GM10847 (cell line): ENCODE measurements around the gene H1-8.

ENCODE experiments used
- POLR2A ChIP-seq: IDR thresholded peaks from 2 replicates; pipeline ENCODE4 v1.6.1; 2011; ENCODE audit not compliant: insufficient read length; ENCODE audit errors: extremely low read depth

Gene H1-8

DNA sequence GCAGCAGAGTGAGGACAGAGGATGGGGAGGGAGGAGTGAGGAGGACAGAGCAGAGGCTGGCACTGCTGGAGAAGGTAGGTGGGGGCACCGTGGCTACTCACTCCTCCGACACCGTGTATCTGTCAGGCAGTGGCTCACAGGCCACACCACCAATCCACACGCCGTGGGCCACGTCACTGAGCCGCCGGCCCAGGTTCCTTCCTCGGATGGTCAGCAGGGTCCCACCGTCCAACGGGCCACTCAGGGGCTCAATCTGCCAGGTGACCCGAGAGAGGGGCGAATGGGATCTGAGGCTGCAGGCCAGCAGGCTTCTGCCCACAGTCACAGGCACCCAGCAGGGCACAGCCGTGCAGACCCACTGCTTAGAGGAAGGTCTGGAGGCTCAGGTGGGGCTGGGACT is 30.5 kb downstream of the H1-8 start:
- no peak for TF ChIP-seq POLR2A

DNA sequence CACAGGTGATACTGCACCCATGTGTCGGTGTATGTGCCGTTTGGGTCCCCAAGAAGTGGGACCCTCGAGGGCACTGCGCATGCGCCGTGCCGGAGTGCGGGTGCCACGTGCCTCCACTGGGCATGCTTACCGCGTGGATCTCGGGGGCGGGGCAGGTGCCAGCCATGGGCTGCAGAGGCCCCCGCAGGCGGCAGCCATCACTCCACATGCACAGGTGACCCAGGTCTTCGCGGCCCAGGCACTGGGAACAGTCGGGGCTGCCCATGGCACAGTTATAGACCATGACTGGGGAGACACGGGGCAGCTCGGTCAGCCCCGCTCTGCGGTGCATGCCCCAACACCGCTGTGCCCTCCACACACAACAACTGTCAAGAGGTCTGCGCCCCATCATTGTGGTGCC is 31.2 kb downstream of the H1-8 start:
- TF ChIP-seq POLR2A: no peak

DNA sequence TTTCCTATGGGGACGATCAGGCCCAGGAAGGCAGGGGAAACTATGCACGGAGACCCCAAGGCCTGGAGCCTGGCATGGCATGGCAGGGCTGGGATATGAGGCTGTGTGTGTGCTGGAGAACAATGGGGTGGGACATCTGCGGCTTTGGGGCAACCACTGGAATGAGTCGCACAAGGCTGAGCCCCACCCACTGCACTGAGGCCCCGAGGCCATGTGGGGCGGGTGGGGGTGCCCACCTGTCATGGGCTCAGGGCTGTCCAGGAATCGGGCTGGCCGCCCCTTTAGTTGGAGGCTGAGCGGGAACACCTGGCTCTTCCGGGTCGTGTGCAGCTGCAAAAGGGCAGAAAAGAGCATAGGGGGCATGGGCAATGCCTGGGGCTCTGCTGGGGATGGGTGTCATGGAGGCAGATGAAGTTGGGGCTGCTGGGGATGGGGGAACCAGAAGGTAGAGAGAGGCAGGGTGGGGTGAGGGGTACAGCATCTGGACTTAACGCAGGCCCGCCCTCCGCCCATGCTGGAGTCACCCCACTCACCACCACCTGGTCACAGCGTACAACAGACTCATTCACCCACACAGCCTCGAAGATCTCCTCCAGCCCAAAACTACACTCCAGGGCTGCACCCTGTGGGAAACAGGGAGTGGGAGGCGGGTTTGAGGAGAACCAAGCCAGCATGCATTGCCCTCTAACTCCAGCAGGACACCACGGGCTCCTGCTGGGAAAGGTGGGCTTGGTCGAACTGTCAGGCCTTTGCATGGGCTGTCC is 32.4 kb downstream of the H1-8 start:
- no peak for TF ChIP-seq POLR2A

DNA sequence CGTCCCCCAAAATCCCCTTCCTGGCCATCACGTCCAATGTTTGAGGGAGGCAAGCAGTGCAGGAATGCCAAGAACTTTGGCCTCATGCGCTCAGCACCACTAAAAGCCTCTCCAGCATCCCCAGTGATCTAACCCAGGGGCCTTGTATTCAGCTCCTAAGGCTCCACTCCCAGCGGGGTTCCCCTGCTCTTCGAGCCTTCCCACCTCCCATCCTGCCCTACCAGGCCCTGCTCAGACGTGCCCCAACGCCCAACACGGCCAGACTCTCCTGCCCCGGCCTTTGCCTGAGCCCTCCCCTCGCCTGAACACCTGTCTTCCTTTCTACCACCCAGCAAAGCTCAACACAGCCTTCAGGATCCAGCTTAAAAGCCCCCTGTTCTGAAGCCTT is 33.0 kb downstream of the H1-8 start:
- no peak for TF ChIP-seq POLR2A

DNA sequence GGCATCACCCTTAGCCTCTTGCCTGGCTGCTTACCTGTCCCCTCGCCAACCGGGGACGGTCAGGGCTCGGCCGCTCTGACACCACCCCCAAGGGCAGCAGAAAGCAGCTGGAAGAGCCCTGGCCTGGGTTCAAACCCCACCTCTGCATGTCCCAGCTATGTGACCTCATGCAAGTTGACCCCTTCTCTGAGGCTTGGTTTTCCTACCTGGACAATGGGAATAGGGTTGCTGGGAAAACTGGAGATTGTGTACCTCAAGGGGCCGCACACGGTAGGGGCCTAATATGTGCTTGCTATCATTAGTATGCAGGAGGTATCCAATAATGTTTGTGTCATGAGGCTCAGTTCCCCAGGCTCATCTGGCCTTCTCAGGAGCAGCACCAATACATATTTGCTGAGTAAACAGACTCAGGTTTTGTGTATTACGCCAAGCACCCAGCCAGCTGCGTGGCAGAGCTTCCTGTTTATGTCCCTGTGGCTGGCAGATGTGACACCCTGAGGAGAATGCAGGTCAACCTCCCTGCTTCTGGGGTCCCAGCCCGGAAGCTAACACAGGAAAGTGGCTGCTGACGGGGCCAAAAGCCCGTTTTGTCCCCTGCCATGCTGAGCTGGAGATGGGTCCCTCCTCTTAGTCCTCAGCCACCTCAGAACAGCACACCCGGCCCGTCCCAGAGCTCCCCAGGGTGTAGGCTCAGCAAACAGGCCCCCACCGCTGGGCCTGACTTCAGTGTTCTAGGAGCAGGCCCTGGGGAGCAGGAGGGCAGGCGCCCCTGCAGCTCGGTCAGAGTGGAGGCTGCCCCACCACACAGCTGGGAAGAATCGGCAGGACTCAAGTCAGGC is 33.8 kb downstream of the H1-8 start:
- TF ChIP-seq POLR2A: no peak

DNA sequence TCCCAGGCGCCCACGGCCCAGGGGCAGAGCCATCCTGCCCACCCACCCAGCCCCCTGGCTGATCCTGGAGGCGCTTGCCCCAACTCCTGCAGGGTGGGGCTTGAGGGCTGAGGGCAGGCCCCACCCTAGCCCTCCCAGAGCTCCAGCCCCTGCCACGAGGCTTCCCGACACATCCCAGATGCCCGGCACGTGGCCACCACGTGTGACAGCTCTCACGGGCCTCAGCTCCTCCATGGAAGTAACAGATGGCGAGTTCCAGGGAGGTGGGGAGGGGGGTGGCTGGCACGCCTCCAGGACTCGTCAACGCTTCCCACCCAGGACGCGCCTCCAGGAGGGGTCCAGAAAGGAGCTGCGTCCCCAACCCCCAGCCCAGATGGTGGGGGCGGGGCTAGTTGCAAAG is 34.4 kb downstream of the H1-8 start:
- no peak for TF ChIP-seq POLR2A

DNA sequence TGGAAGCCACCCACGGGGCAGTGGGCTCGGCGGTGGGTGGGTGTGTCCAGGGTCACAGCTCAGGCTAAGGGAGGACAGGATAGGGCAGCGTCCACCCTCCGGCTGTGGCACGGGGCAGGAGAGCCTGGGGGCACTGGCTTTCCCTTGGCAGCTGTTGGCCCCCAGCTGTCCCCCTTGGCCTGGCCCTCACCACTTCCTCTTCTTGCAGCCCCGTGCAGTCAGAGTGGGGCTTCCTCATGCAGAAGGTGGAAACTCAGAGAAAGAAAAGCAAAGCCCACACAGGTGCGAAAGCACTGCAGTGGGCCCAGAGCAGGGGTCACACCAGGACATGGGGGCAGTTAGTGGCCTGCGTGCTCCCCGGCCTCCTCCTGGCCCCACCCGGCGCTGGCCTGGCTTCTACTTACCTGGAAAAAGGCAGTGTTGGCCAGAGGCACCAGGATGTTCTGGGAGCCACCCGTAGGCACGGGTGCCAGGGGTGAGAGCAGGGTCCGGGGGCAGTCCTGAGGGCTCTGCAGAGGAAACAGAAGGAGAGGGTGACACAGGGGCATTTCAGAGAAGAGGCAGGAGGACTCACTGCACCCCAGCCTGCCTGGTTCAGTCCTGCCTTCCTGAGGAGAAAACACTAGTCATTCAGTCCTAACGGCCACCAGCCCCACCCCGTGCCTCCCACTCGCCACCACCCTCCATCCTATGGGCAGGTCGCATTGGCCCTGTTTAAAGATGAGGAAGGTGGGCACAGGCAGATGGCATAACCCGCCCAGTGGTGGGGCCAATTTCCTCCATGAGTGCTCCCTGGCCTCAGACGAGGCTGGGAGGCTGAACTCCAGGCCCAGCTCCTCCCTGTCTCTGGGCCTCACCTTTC is 35.2 kb downstream of the H1-8 start:
- TF ChIP-seq POLR2A: no peak

DNA sequence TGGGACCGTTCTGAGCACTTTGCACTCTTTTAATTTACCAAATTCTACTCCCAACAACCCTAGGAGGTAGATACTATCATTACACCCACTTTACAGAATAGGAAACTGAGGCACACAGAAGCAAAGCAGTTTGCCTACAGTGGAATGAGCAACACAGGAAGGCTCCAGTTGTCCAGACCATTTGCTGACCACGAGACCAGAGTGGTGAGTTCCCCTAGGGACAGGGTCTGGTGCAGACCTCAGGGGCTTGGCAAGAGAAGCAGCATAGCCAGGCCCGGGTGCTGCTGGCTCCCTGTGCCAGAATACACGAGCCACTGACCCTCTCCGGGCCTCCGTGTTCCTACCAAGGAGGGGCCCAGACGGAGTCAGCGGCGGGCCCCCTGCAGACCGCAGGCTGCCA is 37.0 kb downstream of the H1-8 start:
- TF ChIP-seq POLR2A: no peak

DNA sequence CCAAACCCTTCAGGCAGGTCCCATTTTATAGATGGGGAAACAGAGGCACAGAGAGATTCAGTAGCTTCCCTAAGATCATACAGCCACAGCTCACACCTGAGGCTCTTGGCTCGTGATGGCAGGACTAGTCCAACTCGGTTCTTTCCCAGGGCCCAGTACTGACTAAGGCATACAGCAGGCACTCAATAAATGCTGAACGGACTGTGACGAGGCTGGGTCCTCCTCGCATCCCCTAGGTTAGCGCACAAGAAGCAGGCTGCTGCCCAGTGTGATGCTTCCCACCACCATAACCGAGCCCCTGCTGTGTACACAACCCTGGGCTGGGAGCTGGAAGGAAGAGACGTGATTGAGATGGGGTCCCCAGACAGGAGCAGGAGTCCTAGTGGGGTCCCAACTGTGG is 38.6 kb downstream of the H1-8 start:
- no peak for TF ChIP-seq POLR2A

DNA sequence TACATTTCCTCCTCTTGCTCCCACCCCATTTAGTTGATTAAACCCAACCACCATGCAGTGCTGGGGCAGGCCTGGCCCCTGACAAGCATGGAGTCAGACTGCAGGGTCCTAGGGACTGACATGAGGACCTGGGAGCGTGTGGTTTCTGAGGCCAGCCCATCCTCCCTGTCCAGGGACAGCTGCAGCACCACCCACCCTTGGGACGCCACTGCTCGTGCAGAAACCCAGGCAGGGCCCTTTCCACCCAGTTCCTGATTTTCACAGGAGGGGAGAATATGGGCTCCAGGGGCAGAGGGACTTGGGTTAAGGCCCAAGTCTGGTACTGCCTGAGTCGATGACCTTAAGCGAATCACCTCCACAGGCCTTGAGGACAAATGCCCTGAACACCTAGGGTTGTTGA is 39.8 kb downstream of the H1-8 start:
- no peak for TF ChIP-seq POLR2A

DNA sequence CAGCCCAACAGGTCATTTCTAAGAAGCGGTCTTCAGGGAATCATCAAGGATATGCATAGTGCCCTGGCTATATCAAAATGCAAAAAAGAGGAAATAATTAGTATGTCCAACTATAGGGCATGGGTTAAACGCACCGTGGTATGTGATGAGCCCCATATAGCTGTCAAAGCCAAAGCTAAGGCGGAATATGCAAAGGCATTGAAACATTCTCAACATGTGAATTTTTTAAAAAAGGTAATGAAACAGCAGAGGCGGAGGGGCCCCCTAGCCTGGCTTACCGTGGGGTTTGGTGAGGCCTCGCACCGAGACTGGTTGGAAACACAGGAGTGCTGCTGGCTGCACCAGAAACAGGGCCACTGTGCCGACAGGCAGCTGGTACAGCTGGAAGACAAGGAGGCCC is 40.3 kb downstream of the H1-8 start:
- TF ChIP-seq POLR2A: no peak

DNA sequence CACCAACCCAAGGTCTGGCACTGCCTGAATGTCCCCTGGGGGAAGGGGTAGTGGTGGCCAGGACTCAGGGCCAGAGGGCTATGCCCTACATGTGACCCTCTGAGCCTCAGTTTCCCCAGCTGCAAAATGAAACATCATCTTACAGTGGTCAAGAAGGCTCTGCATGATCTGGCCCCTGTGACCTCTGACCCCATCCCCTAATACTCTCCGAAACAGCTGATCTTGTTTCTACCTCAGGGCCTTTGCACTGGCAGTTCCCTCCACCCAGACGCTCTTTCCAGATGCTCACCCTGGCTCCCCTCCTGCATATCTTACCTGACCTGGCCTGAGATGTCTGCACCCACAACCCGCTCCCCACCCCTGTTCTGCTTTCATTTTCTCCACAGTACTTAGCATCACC is 41.7 kb downstream of the H1-8 start:
- TF ChIP-seq POLR2A: no peak

DNA sequence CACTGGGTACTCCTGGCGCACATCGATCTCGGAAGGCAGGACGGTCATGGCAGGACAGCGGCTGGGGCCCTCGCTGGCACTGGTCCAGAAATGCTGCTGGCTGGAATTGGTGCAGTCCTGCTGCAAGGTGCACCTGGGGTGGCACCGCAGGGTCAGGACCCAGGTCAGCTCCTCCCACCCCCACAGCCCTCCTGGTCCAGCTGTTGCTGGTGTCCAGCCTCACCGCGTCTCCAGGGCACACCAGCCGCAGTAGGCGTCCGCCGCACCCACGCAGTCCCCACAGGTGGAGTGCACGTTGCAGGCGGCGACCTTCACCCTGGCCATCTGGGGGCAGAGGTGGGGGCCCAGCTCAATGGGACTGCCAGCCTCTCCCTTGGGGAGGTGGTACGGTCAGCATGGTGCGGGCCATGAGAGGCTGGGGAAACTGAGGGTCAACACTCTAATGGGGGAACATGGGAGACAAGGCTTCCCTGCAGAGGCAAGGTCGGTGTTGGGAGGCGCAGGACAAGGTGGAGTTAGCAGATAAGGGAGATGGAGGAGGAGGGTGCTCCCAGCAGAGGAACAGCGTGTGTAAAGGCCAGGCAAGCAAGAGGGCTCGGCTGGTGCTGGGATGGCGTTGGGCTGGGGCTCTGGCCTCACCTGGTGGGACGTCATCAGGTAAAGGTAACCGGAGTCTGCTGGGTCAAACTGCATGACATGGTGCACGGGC is 43.1 kb downstream of the H1-8 start:
- TF ChIP-seq POLR2A: no peak

DNA sequence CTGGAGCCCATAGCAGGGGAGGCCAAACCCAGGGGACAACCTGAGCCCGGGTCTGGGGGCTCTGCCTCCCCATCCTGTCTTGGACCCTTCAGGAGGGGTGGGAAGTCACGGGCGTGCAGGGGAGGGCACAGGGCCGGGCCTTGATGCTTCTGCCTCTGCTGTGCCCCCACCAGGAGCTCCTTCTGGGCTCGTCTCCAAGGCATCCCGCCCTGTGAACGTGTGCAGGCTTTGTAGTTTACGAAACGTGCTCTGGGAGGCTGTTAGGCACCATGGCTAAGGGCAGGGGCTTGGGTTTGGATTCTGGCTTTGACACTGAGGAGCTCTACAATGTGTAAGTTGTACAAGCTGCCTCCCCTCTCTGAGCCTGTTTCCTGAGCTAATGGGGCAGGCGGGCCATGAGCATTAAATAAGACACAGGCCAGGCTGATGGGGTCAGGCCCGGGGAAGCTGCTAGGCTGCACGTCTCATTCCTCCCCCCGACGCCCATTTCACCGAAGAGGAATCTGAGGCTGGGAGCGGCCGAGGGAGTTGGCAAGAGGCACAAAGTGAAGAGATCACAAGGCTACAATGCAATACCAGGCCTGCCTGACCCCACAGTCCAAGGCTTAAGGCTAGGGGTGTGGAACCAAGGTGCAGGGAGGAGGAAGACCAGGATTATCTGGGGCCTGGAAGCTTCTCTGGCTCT is 43.9 kb downstream of the H1-8 start:
- TF ChIP-seq POLR2A: no peak
